Superior temporal gyrus (tissue), 1 donor: ENCODE results near the gene EPB41L4B.
"Not testable (repeated sequence)": the region's sequence is repeated elsewhere in the genome, so short reads cannot be mapped to it uniquely, and the experiment has no call there.

ENCODE experiments used
- DNase-seq: peaks from one replicate; pipeline ENCODE4 v3.0.0-alpha.2; 2016; ENCODE audit errors: extremely low spot score

Gene EPB41L4B

DNA sequence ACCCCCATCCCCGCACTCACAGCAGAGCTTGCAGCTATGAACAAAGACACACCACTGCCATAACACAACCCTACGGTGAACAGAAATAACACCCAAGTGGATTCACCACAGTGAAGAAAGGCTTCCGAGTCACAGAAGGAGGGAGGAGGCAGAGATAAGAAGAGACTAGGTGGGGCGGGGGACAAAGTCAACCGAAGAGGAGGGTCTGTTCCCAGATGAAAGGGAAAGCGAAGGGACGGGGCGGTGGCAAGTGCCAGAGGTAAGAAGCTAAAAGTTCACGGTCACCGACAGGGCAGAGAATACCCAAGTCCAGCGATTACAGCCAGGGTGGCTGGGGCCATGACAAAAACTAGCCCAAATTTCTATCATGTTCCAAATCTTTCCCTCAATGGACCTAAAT, 21.0 kb downstream of the EPB41L4B start:
- no peak for DNase-seq

DNA sequence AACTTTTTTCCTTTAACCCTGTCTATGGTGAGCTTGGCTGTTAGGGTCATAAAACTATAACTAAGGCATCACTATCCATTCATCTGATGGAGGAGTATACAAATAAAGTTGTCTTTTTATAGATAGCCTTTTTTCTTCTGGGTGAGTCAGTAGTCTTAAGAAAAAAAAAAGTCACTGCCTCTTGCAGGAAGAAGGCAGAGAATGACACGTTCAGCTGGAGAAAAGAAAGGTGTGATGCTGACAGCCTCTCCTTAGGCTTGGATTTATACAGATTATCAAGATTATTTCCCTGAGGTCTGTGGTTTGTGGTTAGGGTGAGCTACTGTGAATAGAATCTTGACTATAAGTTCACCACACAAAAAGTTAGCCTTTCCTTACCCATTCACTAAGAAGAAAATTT, 23.0 kb downstream of the EPB41L4B start:
- DNase-seq = no peak

DNA sequence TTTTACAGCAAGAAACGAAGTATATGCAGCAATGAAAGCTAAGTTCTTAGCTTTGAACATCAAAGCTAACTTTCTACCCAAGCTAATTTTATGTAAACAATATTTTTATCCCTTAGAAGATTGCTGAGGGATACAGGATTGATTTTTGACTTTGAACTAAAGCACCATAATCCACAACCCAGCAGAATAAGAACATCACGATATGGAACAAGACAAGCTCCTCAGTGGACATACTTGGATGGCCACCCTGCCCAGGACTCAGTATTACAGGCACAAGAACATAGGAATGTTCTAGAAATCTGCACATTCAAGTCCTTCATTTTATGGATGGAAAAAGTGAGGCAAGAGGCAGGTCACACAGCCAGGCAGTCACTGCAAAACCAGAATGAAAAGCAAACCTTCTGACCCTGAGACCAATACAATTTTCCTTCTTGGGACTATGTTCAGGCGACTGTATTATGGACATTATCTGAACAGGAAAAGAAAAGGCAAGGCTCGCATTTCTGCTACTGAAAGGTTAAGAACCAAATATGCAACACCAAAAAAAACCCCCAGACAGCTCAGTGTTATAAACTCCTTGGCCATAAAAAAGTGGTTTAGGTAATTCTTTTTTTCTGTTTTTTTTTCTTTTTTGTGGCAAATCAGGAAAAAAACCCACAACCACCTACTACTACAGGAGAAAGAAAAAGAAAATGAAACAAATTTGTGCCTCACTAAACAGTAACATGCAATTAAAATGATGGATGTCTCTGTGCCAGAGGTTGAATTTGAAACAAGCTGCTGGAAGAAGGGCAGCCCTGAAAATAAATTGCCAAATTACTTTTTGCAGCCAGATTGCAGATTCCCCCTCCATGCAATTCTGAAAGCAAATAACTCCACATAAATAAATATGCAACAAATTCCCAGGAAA, 25.4 kb downstream of the EPB41L4B start:
- no peak for DNase-seq

DNA sequence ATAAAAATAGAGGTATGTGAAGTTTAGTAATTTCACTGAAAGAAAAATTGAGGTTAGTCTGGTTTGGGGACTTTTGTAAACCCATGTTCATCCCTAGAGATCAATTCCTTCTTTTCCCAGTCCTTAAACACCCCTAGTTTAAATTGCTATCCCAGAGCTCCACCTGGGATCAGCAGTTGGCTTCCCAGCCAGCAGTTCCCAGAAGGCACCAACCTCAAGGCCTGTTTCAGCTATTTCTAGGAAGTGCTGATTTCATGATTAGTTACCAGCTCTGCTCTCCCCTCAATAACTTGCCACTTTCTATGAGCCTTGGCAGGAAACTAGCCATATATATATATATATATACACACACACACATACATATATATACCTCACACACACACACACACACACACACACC, 30.5 kb downstream of the EPB41L4B start:
- no peak for DNase-seq

DNA sequence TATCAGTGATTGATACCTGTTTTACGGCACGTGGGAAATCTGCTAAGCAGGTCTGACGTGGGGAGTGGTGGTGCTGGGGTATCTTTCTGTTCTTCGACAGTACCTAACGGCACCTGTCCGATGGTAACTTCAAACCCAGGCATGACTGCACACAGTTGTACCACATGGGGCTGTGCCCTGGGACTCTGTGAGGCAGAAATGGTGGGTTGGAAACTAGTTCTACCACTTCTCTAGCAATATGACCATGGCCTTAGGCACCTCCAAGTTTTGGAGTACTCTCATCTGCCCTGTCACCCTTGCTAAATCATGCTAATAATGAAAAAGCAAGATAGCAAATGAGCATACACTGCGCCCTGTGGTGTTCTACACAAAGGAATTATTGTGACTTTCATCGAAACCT, 30.9 kb downstream of the EPB41L4B start:
- DNase-seq = no peak

- no peak for DNase-seq
Observed at GRCh38 chr9:109289186-109289585, 31.7 kb downstream of the EPB41L4B start.

- DNase-seq = no peak
Observed at GRCh38 chr9:109286981-109287380, 33.9 kb downstream of the EPB41L4B start.

GRCh38 chr9:109286571-109286977, 34.3 kb downstream of the EPB41L4B start:
- no peak for DNase-seq

- DNase-seq = not testable (repeated sequence)
Observed at GRCh38 chr9:109283672-109284071, 37.2 kb downstream of the EPB41L4B start.

DNA sequence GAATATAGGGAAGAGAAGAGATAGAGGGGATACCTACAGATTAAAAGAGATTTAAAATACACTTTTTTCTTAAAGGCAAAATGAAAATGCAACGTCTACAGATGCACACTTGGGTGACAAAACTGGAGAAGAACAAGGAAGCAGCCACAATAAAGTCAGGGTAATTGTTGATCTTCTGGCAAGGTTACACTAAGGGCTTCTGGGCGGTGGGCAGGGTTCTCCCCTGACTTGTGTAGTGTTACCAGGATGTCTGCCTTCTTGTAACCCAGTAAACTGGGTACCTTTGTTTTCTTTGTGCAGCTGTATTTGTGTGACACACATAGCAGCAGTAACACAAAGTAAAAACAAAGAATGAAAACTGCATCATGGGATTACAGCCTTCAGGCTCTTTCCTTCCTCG, 37.8 kb downstream of the EPB41L4B start:
- DNase-seq = no peak

DNA sequence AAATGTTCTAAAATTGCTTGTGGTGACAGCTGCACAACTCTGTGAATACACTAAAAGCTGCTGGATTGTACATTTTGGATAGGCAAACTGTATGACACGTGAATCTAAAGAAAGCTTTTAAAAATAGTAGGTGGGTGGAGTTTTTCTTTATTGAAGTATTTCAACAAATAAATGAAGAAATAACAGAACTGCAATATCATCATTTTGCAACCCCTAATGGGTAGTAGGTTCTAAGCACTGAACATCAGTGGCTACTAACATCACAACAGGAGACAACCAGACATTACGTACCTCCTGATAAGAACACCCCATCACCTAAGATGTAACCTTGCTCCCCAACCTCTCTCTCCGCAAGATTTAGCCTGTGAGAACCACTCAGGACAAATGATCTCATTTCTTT, 38.6 kb downstream of the EPB41L4B start:
- DNase-seq = no peak

DNA sequence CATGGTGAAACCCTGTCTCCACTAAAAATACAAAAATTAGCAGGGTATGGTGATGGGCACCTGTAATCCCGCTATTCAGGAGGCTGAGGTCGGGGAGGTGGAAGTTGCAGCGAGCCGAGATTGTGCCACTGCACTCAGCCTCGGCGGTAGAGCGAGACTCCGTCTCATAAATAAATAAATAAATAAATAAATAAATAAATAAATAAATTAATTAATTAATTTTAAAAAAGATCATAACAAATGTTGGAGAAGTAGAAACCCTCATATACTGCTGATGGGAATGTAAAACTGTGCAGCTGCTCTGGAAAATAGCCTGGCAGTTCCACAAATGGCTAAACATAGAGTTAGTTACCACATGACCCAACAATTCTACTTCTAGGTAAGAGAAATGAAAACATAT, 39.3 kb downstream of the EPB41L4B start:
- DNase-seq = no peak

DNA sequence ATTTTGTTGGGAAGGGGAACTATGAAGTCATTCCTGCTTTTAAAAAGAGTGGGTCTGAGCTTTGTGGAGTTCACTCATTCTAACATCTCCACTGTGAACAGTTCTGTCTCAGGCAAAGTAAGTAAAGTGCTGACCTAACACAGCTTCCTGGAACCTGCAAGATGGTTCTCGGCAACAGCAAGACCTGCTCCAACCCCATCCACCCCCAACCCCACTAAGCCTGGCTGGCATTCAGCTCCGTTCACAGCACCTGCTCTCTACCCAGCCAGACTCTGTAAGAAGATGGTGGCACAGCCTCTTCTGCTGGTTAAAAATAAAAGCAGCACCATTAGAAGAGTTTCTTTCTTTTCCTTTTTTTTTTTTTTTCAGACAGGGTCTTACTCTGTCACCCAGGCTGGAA, 42.0 kb downstream of the EPB41L4B start:
- no peak for DNase-seq

GRCh38 chr9:109278216-109278615, 42.6 kb downstream of the EPB41L4B start:
- DNase-seq = no peak

GRCh38 chr9:109277451-109277850, 43.4 kb downstream of the EPB41L4B start:
- DNase-seq = no peak

DNA sequence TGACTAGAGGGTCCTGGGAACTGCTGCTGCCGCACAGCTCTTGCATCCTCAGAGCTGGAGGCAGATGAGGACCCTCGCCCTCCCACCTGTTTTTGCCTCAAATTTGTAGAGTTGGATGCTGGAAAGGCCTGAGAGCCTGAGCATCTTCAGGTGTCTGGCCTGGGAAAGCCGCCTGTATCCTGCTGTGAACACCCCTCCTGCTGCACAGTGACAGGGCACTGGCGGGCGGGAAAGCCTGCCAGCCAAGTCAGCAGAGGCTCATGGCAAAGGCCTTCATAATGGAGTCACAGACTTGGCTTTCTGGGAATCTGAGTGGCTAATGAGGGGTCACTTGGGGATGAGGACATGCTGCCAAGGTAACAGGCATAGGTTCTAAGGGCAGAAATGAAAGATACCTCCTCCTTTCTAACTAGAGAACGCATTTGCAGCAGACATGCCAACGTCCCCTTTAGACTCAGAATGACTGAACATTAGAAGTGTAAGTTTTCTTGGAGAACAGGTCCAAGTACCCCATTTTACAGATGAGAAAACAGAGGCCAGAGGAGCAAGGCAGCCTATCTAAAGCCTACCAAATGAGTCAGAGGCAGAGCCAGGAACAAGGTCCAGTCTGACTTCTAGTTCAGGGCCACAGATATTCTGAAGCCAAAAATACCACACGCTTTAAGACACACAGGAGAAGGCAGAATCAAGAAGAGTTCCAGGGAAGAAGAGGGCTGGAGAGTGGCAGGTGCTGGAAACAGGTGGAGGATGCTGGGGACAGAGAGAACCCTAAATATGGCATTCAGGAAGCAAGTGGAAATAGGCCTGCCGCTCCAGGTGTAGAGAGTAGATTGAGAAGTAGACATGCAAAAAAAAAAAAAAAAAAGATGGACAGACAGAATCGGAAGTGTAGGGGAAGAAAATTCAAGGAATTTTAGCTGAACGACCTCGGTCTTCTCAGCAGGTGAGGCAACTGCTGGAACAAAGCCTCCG, 44.1 kb downstream of the EPB41L4B start:
- DNase-seq = no peak

DNA sequence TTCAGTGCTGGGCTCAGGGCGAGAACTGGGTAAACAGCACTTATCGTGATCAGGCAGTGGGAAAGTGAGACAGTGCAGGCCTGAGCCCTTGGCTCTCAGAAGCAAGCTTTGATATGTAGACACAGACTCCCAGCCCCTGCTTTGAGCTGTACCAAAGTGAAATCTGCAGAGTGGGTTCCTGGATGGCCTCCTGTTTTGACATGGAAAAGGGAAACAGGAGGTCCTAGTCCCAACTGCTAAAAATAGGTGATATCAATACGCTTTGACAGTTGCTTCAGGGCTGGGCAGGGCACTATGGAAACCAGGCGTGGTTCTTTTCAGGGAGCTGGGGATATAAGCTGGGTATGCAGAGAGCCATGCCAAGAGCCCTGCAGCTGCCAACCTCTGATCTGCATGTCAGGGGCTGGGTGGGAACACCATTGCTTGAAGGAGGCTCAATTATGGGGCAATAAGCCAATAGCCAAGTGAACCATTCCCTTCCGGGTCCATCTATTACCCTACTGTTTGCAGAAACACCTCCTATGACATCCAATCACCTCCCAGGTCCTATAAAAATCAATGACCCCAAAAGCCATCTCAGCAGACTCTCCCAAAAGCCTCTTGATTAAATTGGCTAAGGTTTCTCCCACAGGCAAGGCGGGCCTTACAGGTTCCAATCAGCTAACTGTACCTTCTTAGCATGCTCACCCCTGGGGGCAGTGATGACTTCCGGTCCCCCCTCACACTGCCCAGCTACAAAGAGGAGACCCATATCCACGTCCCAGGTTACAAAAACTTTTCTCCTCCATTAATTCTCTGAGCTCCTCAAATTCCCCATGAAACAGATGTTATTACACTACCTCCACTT, 45.8 kb downstream of the EPB41L4B start:
- DNase-seq = no peak

GRCh38 chr9:109273869-109274268, 47.0 kb downstream of the EPB41L4B start:
- DNase-seq = no peak

GRCh38 chr9:109272745-109273144, 48.1 kb downstream of the EPB41L4B start:
- DNase-seq = no peak

GRCh38 chr9:109272045-109272444, 48.8 kb downstream of the EPB41L4B start:
- no peak for DNase-seq
